Glomerular endothelial cell (primary cell): ENCODE measurements around the gene BCAS2. TPM values are rescaled to one million over a fixed set of nuclear protein-coding genes. Genes with fewer than 3 reads are reported as not detected.

ENCODE experiments used
- total RNA-seq: library from RNA; depleted of rRNA; stranded (reverse); fragments of >200 nt; gene quantifications from 2 replicates; pipeline ENCODE4 v1.2.3, GENCODE V29; 2015

Gene BCAS2
- total RNA-seq, 1 donor from 2014 or later: 45.1 TPM

Other genes with a start within 250 kb of the BCAS2 start
- gene TRIM33, start 70.4 kb downstream of the BCAS2 start, total RNA-seq: 19.5 and 27.0 TPM in 2 replicates
- gene DENND2C, start 88.4 kb upstream of the BCAS2 start, total RNA-seq: 1.2 and 1.3 TPM in 2 replicates
- not detected in 2 replicates for gene AMPD1, start 113.9 kb upstream of the BCAS2 start, total RNA-seq
- gene NRAS, start 135.2 kb upstream of the BCAS2 start, total RNA-seq: 69.8 and 73.7 TPM in 2 replicates
- 539 and 645 TPM in 2 replicates for gene CSDE1, start 176.4 kb upstream of the BCAS2 start, total RNA-seq
- 30.4 and 39.7 TPM in 2 replicates for gene SIKE1, start 199.1 kb upstream of the BCAS2 start, total RNA-seq